LNCaP clone FGC (cell line): ENCODE results near the gene DGKG.

Experiments used
- DNase-seq: peaks from one replicate; pipeline ENCODE4 v3.0.0-alpha.2; 2011; ENCODE audit warnings: low read depth
- H3K4me3 ChIP-seq: 2 replicates; pipeline ENCODE4 v1.5.1; 2011; ENCODE audit warnings: mild to moderate bottlenecking, low read depth, low read length, control low read depth
- CTCF ChIP-seq: IDR thresholded peaks from 2 replicates; pipeline ENCODE4 v1.5.1; 2012; ENCODE audit warnings: mild to moderate bottlenecking; ENCODE audit not compliant: control insufficient read depth, insufficient read depth; ENCODE audit errors: extremely low read depth

Gene DGKG

DNA sequence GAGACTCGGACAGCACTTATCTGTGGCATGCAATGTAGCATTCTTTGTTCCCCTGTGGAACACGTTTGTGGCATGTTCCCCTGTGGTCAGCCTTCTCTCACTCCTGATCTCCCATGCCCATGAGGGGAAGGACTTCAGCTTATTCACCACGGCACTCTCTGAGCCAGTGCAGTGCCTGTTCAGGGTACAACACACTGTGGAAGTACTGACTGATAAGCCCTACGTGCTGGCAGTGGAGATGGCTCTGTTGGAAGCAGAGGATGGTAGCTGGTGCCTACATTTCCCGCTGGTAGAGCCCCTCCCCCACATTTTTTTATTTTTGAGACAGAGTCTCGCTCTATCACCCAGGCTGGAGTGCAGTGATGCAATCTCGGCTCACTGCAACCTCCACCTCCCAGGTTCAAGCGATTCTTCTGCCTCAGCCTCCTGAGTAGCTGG is 209.7 kb downstream of the DGKG start:
- no peak for DNase-seq
- H3K4me3 ChIP-seq: no peak overlapping the region
- no peak for TF ChIP-seq CTCF

- no peak for DNase-seq
- TF ChIP-seq CTCF: no peak
- no peak overlapping the region for H3K4me3 ChIP-seq
Observed at GRCh38 chr3:186151077-186151971, 210.7 kb downstream of the DGKG start.

GRCh38 chr3:186150041-186150830 is 211.8 kb downstream of the DGKG start:
- no peak for TF ChIP-seq CTCF
- DNase-seq: no peak
- H3K4me3 ChIP-seq: no peak overlapping the region

DNA sequence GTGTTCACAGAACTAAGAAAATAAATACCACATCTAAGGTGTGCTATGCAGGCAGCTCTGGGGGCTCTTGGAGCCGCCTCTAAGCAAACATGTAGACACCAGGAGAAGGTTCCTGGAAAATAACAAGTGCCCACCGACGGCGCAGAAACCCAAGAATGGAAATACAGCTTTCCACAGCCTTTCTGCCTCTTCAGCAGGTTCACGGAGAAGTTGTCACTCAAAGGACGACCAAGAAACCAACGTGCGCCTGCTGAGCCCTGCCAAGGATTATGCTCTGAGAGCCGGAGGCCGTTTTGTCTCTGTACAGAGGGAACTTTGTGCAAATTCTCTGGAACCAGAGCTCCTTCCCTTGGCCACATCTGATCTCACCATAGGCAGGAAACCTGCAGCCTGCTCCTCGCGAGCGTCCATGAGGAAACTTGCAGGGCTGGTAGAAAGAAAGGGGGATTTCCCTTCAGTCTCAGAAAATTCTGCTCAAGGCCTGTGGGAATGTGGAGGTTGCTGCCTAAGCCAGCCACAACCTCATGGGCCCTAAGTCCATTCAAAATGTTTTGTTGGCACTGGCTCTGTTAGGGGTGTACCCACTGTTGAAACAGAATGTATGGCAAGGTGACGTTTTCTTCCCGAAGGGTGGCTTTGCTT is 212.6 kb downstream of the DGKG start:
- H3K4me3 ChIP-seq: no peak overlapping the region
- no peak for TF ChIP-seq CTCF
- no peak for DNase-seq

- no peak for TF ChIP-seq CTCF
- no peak overlapping the region for H3K4me3 ChIP-seq
- no peak for DNase-seq
Observed at GRCh38 chr3:186144257-186144656, 217.8 kb downstream of the DGKG start.

DNA sequence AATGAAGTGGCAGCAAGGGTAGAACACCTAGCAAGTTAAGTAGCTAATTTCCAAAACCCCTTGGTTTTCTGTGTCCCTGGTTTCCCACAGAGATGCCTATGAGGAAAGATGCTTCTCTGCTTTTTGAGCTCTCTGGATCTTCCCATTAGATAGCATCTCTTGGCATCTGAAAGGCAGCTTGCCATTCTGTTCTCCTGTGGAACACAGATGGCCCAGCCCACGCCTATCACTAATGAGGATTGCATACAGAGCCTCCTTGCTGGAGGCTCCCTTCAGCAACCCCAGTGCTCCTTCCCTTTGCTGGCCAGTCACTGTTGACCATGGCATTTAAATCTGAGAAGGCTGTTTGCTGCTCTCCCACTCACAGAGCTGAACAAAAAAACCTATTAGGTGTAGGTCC is 218.8 kb downstream of the DGKG start:
- no peak overlapping the region for H3K4me3 ChIP-seq
- no peak for TF ChIP-seq CTCF
- no peak for DNase-seq
